GM12892 (cell line): Measurements from ENCODE around the gene CPA5.

Experiments used
- POLR2A ChIP-seq: IDR thresholded peaks from 2 replicates; pipeline ENCODE4 v1.6.1; 2011; ENCODE audit warnings: low read depth, low read length, control low read depth
- POLR2AphosphoS5 ChIP-seq: IDR thresholded peaks from 2 replicates; pipeline ENCODE4 v1.6.1; 2011; ENCODE audit warnings: low read depth, low read length, control low read depth

GRCh38 chr7:130344271-130344866 is at the start of gene CPA5:
- TF ChIP-seq POLR2AphosphoS5 (no peak), POLR2A (no peak)
